Transverse colon (tissue), 4 donors: Measurements from ENCODE around the gene ZBTB7B. TPM values are rescaled to one million over a fixed set of nuclear protein-coding genes. Genes with fewer than 3 reads are reported as not detected.

ENCODE experiments used
- DNase-seq: peaks from one replicate; pipeline ENCODE4 v3.0.0-alpha.2; 2019
- H3K27ac ChIP-seq, 4 donors: fragments of 200-600 bp; sonication (generic); 2 replicates each; pipeline ENCODE4 v1.5.1; 2016 to 2018; ENCODE audit warnings: inconsistent platforms in 4 of 4
- H3K27me3 ChIP-seq: fragments of 200-600 bp; sonication (generic); 2 replicates; pipeline ENCODE4 v1.5.1; 2017; ENCODE audit warnings: inconsistent platforms
- H3K36me3 ChIP-seq, 4 donors: fragments of 200-600 bp; sonication (generic); 2 replicates each; pipeline ENCODE4 v1.5.1; 2017 to 2019; ENCODE audit warnings: inconsistent platforms in 4 of 4
- H3K4me1 ChIP-seq, 4 donors: fragments of 200-600 bp; sonication (generic); 2 replicates each; pipeline ENCODE4 v1.5.1; 2017 to 2020; ENCODE audit warnings: inconsistent platforms in 4 of 4
- H3K4me3 ChIP-seq, 4 donors: fragments of 200-600 bp; sonication (generic); 1 replicate in 1 of 4; 2 replicates in 3 of 4; pipeline versions ENCODE4 v1.5.1 to v1.6.1; 2017 to 2019; ENCODE audit warnings: inconsistent platforms in 4 of 4
- H3K9me3 ChIP-seq, 2 donors: fragments of 200-600 bp; sonication (generic); 2 replicates each; pipeline ENCODE4 v1.5.1; 2017 to 2019; ENCODE audit warnings: inconsistent platforms in 2 of 2
- EP300 ChIP-seq: sonication (generic); formaldehyde crosslinking; IDR thresholded peaks from one replicate; pipeline ENCODE4 v1.6.1; 2017; ENCODE audit warnings: antibody characterized with exemption, low read depth
- POLR2A ChIP-seq: fragments of 450-650 bp; IDR thresholded peaks from one replicate; pipeline ENCODE4 v1.6.1; 2016; ENCODE audit warnings: antibody characterized with exemption, mild to moderate bottlenecking, moderate library complexity
- POLR2AphosphoS5 ChIP-seq, 3 donors: sonication (generic); formaldehyde crosslinking; IDR thresholded peaks; one replicate each; pipeline ENCODE4 v1.6.1; 2016; ENCODE audit warnings: antibody characterized with exemption in 3 of 3
- WGBS, 2 donors: methylation state at CpG; one replicate each; pipeline ENCODE4 v1.1.5; 2018; ENCODE audit warnings: low coverage in 1 of 2; 5-methylcytosine and 5-hydroxymethylcytosine counted together
- in situ Hi-C, 4 donors: fragments of 200-750 bp; cut with MboI; loops; one replicate each; pipeline versions ENCODE4 v1.15.0 to v1.15.1; 2017; ENCODE audit warnings: low sequenced_read_pairs in 3 of 4, low pct_ligation_motif_present in 1 of 4, low pct_unique_long_range_greater_than_20kb in 1 of 4
- intact Hi-C: fragments of 100-400 bp; cut with DNase I; formaldehyde crosslinking; loops from one replicate; pipeline ENCODE4 v1.15.1; 2023; ENCODE audit warnings: low total_unique reads
- total RNA-seq, 4 donors: library from RNA; depleted of rRNA; stranded (reverse); fragments of >200 nt; gene quantifications; one replicate each; pipeline ENCODE4 v1.1.0, GENCODE V29; 2016
- TF ChIP-seq, protein P1 (sequence below), 5 experiments: fragments of 200-600 bp in 3 of 5; fragments of 450-650 bp in 2 of 5; sonication (generic) in 3 of 5; IDR thresholded peaks; 1 replicate in 2 of 5; 2 replicates in 3 of 5; pipeline ENCODE4 v1.5.1; 2016 to 2017; ENCODE audit warnings: antibody characterized with exemption in 5 of 5, inconsistent platforms in 3 of 5, mild to moderate bottlenecking in 2 of 5, moderate library complexity in 1 of 5

Gene ZBTB7B
- total RNA-seq, 4 donors from 2014 or later = 85.2 to 513 (median 272) TPM

DNA sequence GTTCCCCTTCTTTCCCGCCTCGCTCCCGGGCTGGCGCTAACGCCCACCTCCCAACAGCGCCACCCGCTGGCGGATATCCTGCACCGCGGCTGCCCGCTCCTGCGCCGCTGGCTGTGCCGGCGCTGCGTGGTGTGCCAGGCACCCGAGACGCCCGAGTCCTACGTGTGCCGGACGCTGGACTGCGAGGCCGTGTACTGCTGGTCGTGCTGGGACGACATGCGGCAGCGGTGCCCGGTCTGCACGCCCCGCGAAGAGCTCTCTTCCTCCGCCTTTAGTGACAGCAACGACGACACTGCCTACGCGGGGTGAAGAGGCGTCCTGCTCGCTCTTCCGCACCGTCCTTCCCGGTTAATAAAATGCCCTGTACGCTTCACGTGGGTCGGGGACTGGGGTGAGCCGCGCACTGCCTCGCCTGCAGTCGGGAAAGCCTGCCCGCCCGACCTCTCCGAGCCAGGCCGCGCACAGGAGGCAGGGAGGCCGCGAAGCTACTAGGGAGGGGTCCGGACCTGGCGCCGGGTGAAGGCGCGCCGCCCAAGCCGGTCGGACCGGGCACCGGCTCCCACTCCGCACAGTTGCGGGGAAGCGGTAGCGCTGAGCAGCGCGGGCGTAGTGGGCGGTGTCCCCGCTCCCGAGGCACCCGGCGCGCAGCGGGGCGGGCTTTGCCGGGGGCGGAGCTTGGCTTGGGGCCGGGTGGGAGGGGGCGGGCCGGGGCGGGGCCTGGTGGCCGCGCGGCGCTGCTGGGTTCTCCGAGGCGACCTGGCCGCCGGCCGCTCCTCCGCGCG lies 48.1 kb downstream of the ZBTB7B start, which contains the start of gene ADAM15:
TSS of gene ADAM15 (plus strand) at position 757 of the 782 bp plus-strand sequence. CDS start 71 bp downstream, outside the sequence.
- peak within 1 kb of the TSS; percentile 91 to 99 (median 94) for H3K27ac ChIP-seq
- TF ChIP-seq POLR2AphosphoS5 (IDR thresholded peaks at IDR 0.05) (peak; percentile 74 to 89 (median 80)), POLR2A (peak; percentile 76), EP300 (no peak)
- TF ChIP-seq, protein P1, sequence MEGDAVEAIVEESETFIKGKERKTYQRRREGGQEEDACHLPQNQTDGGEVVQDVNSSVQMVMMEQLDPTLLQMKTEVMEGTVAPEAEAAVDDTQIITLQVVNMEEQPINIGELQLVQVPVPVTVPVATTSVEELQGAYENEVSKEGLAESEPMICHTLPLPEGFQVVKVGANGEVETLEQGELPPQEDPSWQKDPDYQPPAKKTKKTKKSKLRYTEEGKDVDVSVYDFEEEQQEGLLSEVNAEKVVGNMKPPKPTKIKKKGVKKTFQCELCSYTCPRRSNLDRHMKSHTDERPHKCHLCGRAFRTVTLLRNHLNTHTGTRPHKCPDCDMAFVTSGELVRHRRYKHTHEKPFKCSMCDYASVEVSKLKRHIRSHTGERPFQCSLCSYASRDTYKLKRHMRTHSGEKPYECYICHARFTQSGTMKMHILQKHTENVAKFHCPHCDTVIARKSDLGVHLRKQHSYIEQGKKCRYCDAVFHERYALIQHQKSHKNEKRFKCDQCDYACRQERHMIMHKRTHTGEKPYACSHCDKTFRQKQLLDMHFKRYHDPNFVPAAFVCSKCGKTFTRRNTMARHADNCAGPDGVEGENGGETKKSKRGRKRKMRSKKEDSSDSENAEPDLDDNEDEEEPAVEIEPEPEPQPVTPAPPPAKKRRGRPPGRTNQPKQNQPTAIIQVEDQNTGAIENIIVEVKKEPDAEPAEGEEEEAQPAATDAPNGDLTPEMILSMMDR (IDR thresholded peaks at IDR 0.05) = peak; percentile 93 to 99 (median 95)
- peak within 1 kb of the TSS; percentile 53 to 72 (median 63) for H3K4me3 ChIP-seq
- intact Hi-C loops = no loop called here
- H3K4me1 ChIP-seq = peaks cover 15 to 41% (median 26%) of the 10 kb centered on the region in 4 donors
- peaks cover 0 to 13% (median 0%) of the 10 kb centered on the region in 4 donors for H3K36me3 ChIP-seq
- in situ Hi-C loops = loop anchor here in 3 of 4 donors (25.0 kb wide), 1 partner anchor 88 kb away; the partner anchor contains the start of genes CKS1B (in 3 of the 3), PBXIP1 (in 3 of the 3), PYGO2 (in 3 of the 3) and SHC1 (in 3 of the 3)
- WGBS, 2 donors = 0% methylated on average over 36 of the region's 99 CpGs; no CpG with 5 or more reads in 1 of the 2 donors
- no peaks in the 10 kb centered on the region for H3K27me3 ChIP-seq
- peak; percentile 92 for DNase-seq
- no peaks in the 10 kb centered on the region for H3K9me3 ChIP-seq

DNA sequence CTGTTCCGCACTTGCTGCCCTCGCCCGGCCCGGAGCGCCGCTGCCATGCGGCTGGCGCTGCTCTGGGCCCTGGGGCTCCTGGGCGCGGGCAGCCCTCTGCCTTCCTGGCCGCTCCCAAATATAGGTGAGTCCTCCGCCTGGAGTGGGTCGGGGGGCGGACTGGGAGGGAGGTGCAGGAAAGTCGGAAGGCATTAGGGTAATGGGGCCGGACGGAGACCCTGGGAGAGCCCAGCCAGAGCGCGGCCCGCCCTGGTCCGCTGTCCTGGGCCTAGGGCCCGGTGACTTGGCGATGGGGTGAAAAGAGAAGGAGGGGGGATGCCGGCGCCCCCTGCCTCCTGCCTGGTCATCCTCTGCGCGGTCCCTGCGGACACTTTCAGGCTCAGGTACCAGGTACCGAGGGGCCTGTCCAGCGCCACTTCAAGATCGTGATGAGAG lies 48.8 kb downstream of the ZBTB7B start:
- WGBS, 2 donors = 1% methylated on average over 24 of the region's 31 CpGs; no CpG with 5 or more reads in 1 of the 2 donors
- Histone ChIP-seq H3K4me1 (peaks cover 15 to 41% (median 26%) of the 10 kb centered on the region in 4 donors), H3K9me3 (no peaks in the 10 kb centered on the region), H3K27me3 (no peaks in the 10 kb centered on the region), H3K27ac (peak overlapping the region; percentile 91 to 99 (median 94)), H3K36me3 (peaks cover 0 to 19% (median 0%) of the 10 kb centered on the region in 4 donors), H3K4me3 (peak overlapping the region; percentile 53 to 72 (median 63))
- no peak for TF ChIP-seq EP300
- no peak for TF ChIP-seq POLR2AphosphoS5 (IDR thresholded peaks at IDR 0.05)
- TF ChIP-seq POLR2A = peak; percentile 39
- TF ChIP-seq, protein P1 (IDR thresholded peaks at IDR 0.05) = no peak
- DNase-seq = no peak
- intact Hi-C loops (no loop called here), in situ Hi-C loops (loop anchor here in 3 of 4 donors (25.0 kb wide), 1 partner anchor 89 kb away; the partner anchor contains the start of genes CKS1B (in 3 of the 3), PBXIP1 (in 3 of the 3), PYGO2 (in 3 of the 3) and SHC1 (in 3 of the 3))

DNA sequence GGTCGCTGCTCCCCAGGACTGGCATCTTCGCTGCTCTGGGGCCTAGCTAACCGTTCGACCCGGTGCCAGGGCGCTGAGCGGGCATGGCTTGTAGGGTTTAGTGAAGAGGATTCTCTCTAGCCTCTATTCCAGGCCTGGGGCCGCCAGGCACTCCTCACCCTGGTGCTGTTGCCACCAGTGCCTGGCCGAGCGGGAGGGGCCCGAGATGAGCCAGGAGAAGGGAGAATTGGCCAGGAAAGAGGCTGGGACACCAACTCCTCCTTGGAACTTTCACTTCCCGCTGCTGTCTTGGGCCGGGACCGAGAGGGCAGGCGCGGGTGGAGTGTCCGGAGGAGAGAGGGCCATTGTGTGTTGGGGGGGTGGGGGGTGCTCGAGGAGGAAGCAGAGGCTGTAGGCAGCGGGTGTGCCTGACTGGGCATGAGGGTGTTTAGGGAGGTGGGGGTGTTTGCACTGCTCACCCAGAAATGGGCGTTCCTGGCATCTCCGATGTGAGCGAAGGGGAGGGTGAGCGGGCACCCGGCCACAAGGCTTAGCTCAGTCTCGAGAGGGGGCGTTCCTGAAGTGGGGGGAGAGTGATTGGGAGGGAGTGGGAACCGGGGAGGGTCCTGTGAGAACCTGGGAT lies 49.3 kb downstream of the ZBTB7B start:
- in situ Hi-C loops (loop anchor here in 3 of 4 donors (25.0 kb wide), 1 partner anchor 90 kb away; the partner anchor contains the start of genes CKS1B (in 3 of the 3), PBXIP1 (in 3 of the 3), PYGO2 (in 3 of the 3) and SHC1 (in 3 of the 3)), intact Hi-C loops (no loop called here)
- Histone ChIP-seq H3K27ac (peak overlapping the region; percentile 91 to 99 (median 94)), H3K36me3 (peaks cover 0 to 19% (median 0%) of the 10 kb centered on the region in 4 donors), H3K4me3 (peak overlapping the region; percentile 53 to 72 (median 63)), H3K4me1 (peaks cover 15 to 41% (median 26%) of the 10 kb centered on the region in 4 donors), H3K27me3 (no peaks in the 10 kb centered on the region), H3K9me3 (no peaks in the 10 kb centered on the region)
- WGBS, 2 donors = 5% methylated on average over 26 of the region's 27 CpGs; no CpG with 5 or more reads in 1 of the 2 donors
- peak; percentile 69 for DNase-seq
- TF ChIP-seq POLR2A = peak; percentile 20
- TF ChIP-seq, protein P1 (IDR thresholded peaks at IDR 0.05) = no peak
- TF ChIP-seq POLR2AphosphoS5 (IDR thresholded peaks at IDR 0.05) = peak in 2 of 3 donors; percentile 6 to 11
